ENCODE results near the gene MYADML2.

Gene MYADML2

DNA sequence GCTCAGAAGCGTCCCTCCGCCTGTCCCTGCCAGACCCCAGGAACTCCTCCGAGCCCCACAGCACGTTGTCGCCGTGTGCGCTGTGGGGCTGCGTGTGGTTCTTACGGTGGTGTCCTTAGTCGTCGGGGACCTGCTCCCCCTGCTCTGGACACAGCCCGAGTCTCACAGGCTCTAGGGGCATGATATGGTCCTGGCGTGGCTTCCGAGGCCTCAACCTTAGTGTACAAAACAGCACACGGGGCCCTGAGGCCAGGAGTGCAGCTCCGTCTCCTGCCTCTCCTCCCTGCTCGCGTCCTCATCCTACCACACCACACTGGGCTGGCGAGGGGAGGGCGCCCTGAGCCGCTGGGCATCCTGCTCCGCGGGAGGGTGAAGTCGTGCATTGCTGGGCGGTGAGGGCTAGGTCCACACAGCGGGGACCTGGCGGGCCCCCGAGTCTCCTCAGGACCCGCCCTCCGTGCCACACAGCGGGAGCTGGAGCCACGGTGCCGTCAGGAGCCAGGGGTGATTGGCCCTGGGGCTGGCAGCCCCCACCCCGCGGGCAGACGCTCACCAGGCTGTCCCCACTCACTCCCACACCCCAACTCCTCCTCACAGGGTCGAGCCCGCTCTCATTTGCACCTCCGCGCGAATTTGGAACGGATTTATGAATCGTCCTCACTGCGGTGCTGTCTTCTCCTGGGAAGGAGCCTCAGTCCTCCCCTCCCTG lies 18.3 kb downstream of the MYADML2 start:
- Histone ChIP-seq H3K9ac (ENCODE audit: low read depth in 1 of 2, low read length in 2 of 2) (peak overlapping the region in 1 of 2 donors; percentile 24), H3K27ac (ENCODE audit: low read depth in 2 of 2, low read length in 2 of 2) (no peak overlapping the region), H3K27me3 (ENCODE audit: control insufficient read depth in 2 of 2, insufficient read depth in 2 of 2, low read length in 2 of 2) (peaks cover 3 to 10% of the 10 kb centered on the region in 2 donors), H3K4me3 (ENCODE audit: low read length in 2 of 2) (peak overlapping the region; percentile 45 to 55), H3K36me3 (ENCODE audit: control insufficient read depth in 2 of 2, insufficient read depth in 2 of 2, low read length in 2 of 2) (no peaks in the 10 kb centered on the region), H3K4me1 (ENCODE audit: control insufficient read depth in 2 of 2, insufficient read depth in 2 of 2, low read length in 2 of 2) (peaks cover 35 to 37% of the 10 kb centered on the region in 2 donors), H3K9me3 (ENCODE audit: control insufficient read depth in 2 of 2, low read length in 2 of 2) (no peaks in the 10 kb centered on the region)

DNA sequence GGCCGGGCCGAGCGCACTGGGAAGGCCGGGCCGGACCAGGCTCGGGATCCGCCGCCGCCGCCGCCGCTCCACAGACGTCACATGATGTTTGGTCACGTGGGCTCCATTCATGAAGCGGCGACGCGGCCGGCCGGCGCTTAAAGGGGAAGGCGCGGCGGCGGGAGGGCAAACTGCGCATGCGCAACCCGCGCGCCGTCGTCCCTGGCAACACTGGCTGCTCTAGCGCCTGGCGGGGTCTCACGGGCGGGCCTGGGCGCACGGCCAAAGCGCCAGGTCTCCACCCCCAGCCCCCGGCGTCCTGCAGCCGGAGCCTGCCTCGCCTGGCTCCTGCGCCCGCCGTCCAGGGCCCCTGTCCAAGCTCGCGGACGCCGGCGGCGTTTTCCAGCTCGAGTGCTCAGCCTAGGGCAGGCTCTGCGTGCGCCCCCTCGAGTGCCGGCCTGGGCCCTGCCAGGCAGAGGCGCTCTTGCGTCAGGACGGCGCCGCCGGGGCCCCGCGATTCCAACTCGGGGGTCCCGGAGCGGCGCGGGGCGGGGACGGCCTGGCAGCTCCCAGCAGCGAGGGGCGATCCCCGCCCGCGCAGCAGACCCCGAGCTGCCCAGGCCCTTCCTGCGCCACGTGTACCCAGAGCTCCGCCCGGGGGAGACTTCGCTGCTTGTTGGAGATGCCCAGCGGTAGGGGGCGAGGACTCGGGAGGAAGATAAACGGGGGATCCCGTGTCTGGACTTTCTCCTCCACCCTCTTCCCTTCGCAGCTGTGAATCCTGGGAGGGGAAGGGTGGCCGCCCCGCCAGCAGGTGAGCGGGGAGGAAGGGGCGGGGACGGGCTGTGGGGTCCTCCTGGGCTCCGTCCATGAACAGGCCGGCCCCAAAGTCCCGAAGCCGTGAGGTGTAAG lies 19.1 kb downstream of the MYADML2 start, which contains the start of gene MAFG:
Gene MAFG, minus strand, starts transcription at position 83 of the 891 bp plus-strand sequence. CDS start 4,550 bp downstream, outside the sequence.
- H3K4me1 ChIP-seq (ENCODE audit: control insufficient read depth in 2 of 2, insufficient read depth in 2 of 2, low read length in 2 of 2), result peaks cover 41 to 44% of the 10 kb centered on the region in 2 donors
- H3K27me3 ChIP-seq (ENCODE audit: control insufficient read depth in 2 of 2, insufficient read depth in 2 of 2, low read length in 2 of 2), result peaks cover 3 to 10% of the 10 kb centered on the region in 2 donors

DNA sequence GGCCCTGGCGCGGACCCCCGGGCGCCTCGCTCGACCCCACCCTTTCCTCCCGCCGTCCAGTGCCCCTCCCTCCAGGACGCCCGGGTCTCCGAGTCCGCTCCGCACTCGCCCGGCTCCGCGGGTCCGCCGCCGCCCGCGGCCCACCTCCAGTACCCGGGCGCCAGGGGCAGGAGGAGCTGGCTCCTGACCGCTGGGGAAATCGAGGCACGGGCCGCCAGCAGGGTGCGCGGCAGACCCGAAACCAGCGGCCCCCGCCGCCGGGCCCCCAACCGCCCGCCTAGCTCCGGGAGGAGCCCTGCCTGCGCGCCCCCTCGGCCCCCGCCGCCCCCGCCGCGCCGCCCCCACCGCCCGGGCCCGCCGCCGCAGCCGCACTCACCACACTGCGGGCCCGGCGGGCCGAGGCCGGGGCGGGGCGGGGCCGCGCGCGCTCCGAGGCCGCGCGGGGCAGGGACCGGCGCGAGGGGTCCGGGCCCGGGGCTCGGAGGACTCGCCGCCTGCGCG lies 19.8 kb downstream of the MYADML2 start:
- peaks cover 3 to 10% of the 10 kb centered on the region in 2 donors for H3K27me3 ChIP-seq (ENCODE audit: control insufficient read depth in 2 of 2, insufficient read depth in 2 of 2, low read length in 2 of 2)
- H3K4me1 ChIP-seq (ENCODE audit: control insufficient read depth in 2 of 2, insufficient read depth in 2 of 2, low read length in 2 of 2), result peaks cover 44 to 50% of the 10 kb centered on the region in 2 donors
- no peaks in the 10 kb centered on the region for H3K9me3 ChIP-seq (ENCODE audit: control insufficient read depth in 2 of 2, low read length in 2 of 2)
- H3K4me3 ChIP-seq (ENCODE audit: low read length in 2 of 2), result peak overlapping the region; percentile 75 to 76
- H3K9ac ChIP-seq (ENCODE audit: low read depth in 1 of 2, low read length in 2 of 2), result peak overlapping the region; percentile 76 to 77
- peak overlapping the region; percentile 95 to 97 for H3K27ac ChIP-seq (ENCODE audit: low read depth in 2 of 2, low read length in 2 of 2)
- peaks cover 2 to 3% of the 10 kb centered on the region in 2 donors for H3K36me3 ChIP-seq (ENCODE audit: control insufficient read depth in 2 of 2, insufficient read depth in 2 of 2, low read length in 2 of 2)

More for the DNA sequence above, 19.1 kb downstream of the MYADML2 start, which contains the start of gene MAFG:
- Histone ChIP-seq H3K4me3 (ENCODE audit: low read length in 2 of 2) (peak within 1 kb of the TSS; percentile 75 to 76), H3K9me3 (ENCODE audit: control insufficient read depth in 2 of 2, low read length in 2 of 2) (no peaks in the 10 kb centered on the region), H3K36me3 (ENCODE audit: control insufficient read depth in 2 of 2, insufficient read depth in 2 of 2, low read length in 2 of 2) (no peaks in the 10 kb centered on the region), H3K27ac (ENCODE audit: low read depth in 2 of 2, low read length in 2 of 2) (peak within 1 kb of the TSS; percentile 95 to 97), H3K9ac (ENCODE audit: low read depth in 1 of 2, low read length in 2 of 2) (peak within 1 kb of the TSS; percentile 76 to 77)

DNA sequence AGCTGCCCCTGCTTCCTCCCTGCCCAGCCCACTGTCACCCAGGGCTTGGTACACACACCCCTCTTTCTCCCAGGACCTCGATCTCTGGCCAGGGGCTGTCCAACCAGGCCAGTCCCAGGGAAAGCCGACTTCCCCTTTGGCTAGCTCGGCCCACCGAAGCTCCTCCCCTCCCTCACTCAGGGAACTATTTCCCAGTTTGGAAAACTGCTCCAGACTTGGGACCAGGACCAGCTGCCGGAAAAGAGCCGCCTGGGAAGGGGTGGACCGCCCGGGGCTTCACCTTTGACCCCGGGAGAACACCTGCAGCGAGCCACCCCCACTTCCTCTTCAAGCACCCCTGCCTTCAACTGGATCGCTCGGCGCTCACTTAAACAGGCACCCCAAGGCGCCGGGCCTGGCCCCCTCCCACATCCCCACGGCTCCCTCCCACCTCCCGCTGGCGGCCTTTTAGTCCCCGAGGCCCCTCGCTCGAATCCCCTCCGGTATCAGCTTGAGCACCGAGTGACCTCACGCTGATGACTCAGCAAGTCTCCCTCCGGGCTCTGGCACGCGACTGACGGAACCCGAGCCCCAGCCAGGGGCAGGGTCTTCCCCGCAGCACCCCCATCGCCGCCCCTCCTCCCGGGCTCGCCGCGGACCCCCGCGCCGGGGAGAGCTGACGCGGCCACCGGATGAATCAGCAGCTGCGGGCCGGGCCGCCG lies 20.4 kb downstream of the MYADML2 start:
- Histone ChIP-seq H3K36me3 (ENCODE audit: control insufficient read depth in 2 of 2, insufficient read depth in 2 of 2, low read length in 2 of 2) (peaks cover 7% of the 10 kb centered on the region in 2 donors), H3K4me3 (ENCODE audit: low read length in 2 of 2) (peak overlapping the region; percentile 75 to 76), H3K9ac (ENCODE audit: low read depth in 1 of 2, low read length in 2 of 2) (peak overlapping the region; percentile 76 to 77), H3K9me3 (ENCODE audit: control insufficient read depth in 2 of 2, low read length in 2 of 2) (no peaks in the 10 kb centered on the region), H3K4me1 (ENCODE audit: control insufficient read depth in 2 of 2, insufficient read depth in 2 of 2, low read length in 2 of 2) (peaks cover 43 to 51% of the 10 kb centered on the region in 2 donors), H3K27me3 (ENCODE audit: control insufficient read depth in 2 of 2, insufficient read depth in 2 of 2, low read length in 2 of 2) (peaks cover 3 to 10% of the 10 kb centered on the region in 2 donors), H3K27ac (ENCODE audit: low read depth in 2 of 2, low read length in 2 of 2) (peak overlapping the region; percentile 95 to 97)

DNA sequence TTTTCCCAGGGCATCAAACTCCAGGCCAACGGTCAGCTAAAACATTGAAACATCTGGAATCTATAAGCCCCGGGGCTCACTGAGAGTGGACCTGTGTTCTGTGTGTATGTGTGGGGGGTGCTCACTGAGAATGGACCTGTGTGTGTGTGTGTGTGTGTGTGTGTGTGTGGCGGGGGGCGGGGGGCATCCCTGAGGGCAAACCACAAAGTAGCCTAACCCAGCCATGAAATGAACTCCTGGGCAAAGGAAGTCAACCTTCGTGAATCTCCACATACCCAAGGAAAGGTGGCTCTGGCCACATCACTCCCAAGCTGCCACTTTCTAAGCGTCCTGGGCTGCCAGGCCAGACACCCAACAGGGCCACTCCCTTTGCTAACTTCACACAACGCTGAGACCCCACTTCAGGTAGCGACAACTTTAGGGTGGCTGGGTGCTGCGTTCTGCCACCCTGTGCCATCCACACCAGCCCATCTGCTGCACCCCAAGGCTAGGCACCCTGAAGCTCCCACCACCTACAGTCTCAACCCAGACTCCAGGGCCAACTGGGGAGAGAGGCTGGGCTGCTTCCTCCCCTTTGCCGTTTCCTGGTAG lies 21.1 kb downstream of the MYADML2 start:
- H3K36me3 ChIP-seq (ENCODE audit: control insufficient read depth in 2 of 2, insufficient read depth in 2 of 2, low read length in 2 of 2), result peaks cover 7 to 10% of the 10 kb centered on the region in 2 donors
- peak overlapping the region; percentile 76 to 77 for H3K9ac ChIP-seq (ENCODE audit: low read depth in 1 of 2, low read length in 2 of 2)
- peaks cover 41 to 50% of the 10 kb centered on the region in 2 donors for H3K4me1 ChIP-seq (ENCODE audit: control insufficient read depth in 2 of 2, insufficient read depth in 2 of 2, low read length in 2 of 2)
- H3K9me3 ChIP-seq (ENCODE audit: control insufficient read depth in 2 of 2, low read length in 2 of 2), result no peaks in the 10 kb centered on the region
- peaks cover 3 to 10% of the 10 kb centered on the region in 2 donors for H3K27me3 ChIP-seq (ENCODE audit: control insufficient read depth in 2 of 2, insufficient read depth in 2 of 2, low read length in 2 of 2)
- peak overlapping the region; percentile 95 to 97 for H3K27ac ChIP-seq (ENCODE audit: low read depth in 2 of 2, low read length in 2 of 2)
- peak overlapping the region; percentile 75 to 76 for H3K4me3 ChIP-seq (ENCODE audit: low read length in 2 of 2)

DNA sequence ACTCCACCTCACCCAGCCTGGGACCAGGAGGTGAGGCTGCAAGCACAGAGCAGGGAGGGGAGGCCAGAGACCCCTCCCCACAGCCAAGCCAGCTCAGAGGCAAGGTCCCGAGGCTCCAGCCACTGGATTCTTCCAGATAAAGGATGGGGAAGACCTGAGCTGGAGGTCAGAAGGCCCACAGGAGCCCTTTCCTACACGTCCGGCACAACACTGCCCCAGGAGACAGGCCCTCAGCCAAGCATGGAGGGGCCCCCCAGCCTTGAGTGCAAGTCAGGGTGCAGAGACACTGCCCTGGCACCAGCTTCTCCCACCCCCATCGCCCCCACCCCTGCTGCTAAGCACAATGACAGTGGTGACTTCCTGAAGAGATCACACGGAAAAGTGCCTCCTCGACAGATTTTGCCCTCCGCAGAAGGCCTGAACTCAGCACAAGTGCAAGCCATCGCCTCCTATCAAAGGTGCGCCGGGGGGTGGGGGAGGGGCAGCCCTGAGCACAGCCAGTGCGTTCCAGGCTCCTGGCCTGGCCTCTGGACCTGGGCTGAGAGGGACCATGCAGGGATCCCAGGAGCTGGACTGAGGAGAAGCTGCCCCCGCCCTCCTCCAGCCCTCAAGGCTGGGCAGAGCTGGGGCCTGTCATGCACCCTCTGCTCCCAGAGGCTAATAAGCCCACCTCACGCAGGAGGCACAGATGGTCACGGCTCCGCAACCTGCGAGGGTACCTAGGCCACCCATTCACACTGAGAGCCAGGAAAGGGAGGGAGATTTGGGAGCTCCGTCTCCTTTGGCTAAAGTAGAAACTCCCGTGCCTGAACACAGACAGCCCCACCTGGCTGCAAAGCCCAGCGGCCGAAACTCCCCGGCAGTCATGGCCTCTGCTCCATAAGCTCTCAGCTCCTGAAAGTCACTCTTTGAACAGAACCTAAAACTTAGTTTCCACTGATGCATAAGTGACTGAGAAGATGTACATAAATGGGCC lies 22.2 kb downstream of the MYADML2 start:
- peaks cover 13 to 17% of the 10 kb centered on the region in 2 donors for H3K36me3 ChIP-seq (ENCODE audit: control insufficient read depth in 2 of 2, insufficient read depth in 2 of 2, low read length in 2 of 2)
- no peak overlapping the region for H3K9ac ChIP-seq (ENCODE audit: low read depth in 1 of 2, low read length in 2 of 2)
- H3K27me3 ChIP-seq (ENCODE audit: control insufficient read depth in 2 of 2, insufficient read depth in 2 of 2, low read length in 2 of 2), result peaks cover 3 to 10% of the 10 kb centered on the region in 2 donors
- H3K9me3 ChIP-seq (ENCODE audit: control insufficient read depth in 2 of 2, low read length in 2 of 2), result no peaks in the 10 kb centered on the region
- peak overlapping the region in 1 of 2 donors; percentile 32 for H3K27ac ChIP-seq (ENCODE audit: low read depth in 2 of 2, low read length in 2 of 2)
- no peak overlapping the region for H3K4me3 ChIP-seq (ENCODE audit: low read length in 2 of 2)
- H3K4me1 ChIP-seq (ENCODE audit: control insufficient read depth in 2 of 2, insufficient read depth in 2 of 2, low read length in 2 of 2), result peaks cover 51 to 53% of the 10 kb centered on the region in 2 donors

DNA sequence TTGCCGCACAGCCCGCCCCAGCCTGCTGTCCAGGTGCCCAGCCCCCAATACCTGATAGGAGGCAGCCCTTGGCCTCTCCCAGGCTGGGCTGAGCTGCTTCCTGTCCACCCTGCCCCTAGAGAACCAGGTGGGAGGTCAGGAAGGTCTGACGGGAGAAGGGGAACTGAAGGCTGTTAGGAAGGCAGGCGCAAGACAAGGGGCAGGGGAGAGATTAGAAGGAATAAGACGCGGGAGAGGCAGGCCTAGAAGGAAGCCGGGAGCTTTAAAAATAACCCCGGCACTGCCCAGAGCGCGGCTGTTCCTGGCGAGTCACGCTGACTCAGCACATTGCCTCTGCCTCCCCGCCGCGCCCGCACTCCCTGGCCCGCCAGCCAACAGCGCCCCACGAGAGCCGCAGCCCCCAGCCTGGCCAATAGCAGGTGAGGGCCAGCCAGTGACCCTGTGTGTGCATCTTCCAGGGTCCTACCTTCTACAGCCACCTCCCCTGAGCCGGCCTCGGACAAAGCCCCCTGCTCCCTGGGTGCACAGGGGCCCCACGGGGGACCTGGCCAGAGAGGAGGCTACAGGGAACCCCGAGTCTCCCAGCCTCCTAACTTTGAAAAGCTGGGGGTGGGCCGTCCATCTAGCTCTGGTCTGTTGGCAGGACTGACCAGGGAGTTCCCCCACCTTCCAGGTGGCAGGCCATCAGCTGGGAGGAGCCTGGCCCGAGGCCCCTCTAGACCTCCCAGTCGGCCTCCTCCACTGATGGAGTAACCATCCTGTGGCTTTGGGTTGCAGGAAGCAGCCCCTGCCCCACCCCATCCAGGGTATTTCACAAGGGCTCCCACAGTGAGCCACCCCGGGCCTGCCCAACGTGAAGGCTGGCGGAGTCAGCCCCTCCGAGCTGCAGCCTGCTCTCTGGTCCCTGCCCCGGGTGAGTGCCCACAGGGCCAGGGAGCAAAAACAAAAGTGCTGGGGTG lies 23.5 kb downstream of the MYADML2 start:
- peaks cover 15 to 19% of the 10 kb centered on the region in 2 donors for H3K36me3 ChIP-seq (ENCODE audit: control insufficient read depth in 2 of 2, insufficient read depth in 2 of 2, low read length in 2 of 2)
- H3K27ac ChIP-seq (ENCODE audit: low read depth in 2 of 2, low read length in 2 of 2), result peak overlapping the region; percentile 32 to 59
- H3K9ac ChIP-seq (ENCODE audit: low read depth in 1 of 2, low read length in 2 of 2), result peak overlapping the region; percentile 3 to 42
- H3K9me3 ChIP-seq (ENCODE audit: control insufficient read depth in 2 of 2, low read length in 2 of 2), result no peaks in the 10 kb centered on the region
- peak overlapping the region; percentile 31 to 50 for H3K4me3 ChIP-seq (ENCODE audit: low read length in 2 of 2)
- peaks cover 63 to 65% of the 10 kb centered on the region in 2 donors for H3K4me1 ChIP-seq (ENCODE audit: control insufficient read depth in 2 of 2, insufficient read depth in 2 of 2, low read length in 2 of 2)
- peaks cover 0 to 3% of the 10 kb centered on the region in 2 donors for H3K27me3 ChIP-seq (ENCODE audit: control insufficient read depth in 2 of 2, insufficient read depth in 2 of 2, low read length in 2 of 2)
